ENCODE results near the gene CCL2. TPM values are rescaled to one million over a fixed set of nuclear protein-coding genes. Genes with fewer than 3 reads are reported as not detected.

CCL2 gene
- total RNA-seq, 1 experiment from 2014 or later: not detected

DNA sequence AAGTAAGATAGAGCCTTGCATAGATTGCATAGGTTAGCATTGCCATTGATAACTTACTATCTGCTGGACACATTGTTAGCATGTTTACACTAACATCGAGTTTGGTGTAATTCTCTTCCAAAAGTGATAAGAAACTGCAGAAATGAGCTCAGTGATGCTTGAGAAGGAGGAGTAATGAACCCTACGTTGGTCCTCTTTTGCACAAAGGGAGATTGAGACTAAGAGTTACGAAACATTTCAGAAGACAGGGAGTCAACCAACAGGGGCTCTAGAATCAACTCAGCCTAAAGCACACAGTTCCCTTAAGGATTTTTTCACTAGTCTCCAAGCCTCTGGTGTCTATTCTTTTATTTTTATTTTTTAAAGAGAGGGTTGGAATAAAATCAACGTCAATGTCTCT is 21.7 kb downstream of the CCL2 start (continued):
- TF ChIP-seq ZFX (IDR thresholded peaks at IDR 0.05) (no peak), FOSL1 (IDR thresholded peaks at IDR 0.05; ENCODE audit: low read depth) (no peak), POLR2AphosphoS5 (IDR thresholded peaks at IDR 0.05; ENCODE audit: low read depth, low read length) (no peak), ZNF274 (IDR thresholded peaks at IDR 0.05; ENCODE audit: low read depth, low read length) (no peak), CBX3 (IDR thresholded peaks at IDR 0.05; ENCODE audit: low read depth) (no peak), EZH2phosphoT487 (IDR thresholded peaks at IDR 0.05; ENCODE audit: borderline replicate concordance) (no peak), POLR2A (IDR thresholded peaks at IDR 0.05; ENCODE audit: borderline replicate concordance, extremely low read depth, insufficient read depth, insufficient read length) (no peak), SIN3A (IDR thresholded peaks at IDR 0.05; ENCODE audit: low read depth) (no peak)
- TF ChIP-seq, protein P1, sequence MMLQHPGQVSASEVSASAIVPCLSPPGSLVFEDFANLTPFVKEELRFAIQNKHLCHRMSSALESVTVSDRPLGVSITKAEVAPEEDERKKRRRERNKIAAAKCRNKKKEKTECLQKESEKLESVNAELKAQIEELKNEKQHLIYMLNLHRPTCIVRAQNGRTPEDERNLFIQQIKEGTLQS (IDR thresholded peaks at IDR 0.05): no peak

DNA sequence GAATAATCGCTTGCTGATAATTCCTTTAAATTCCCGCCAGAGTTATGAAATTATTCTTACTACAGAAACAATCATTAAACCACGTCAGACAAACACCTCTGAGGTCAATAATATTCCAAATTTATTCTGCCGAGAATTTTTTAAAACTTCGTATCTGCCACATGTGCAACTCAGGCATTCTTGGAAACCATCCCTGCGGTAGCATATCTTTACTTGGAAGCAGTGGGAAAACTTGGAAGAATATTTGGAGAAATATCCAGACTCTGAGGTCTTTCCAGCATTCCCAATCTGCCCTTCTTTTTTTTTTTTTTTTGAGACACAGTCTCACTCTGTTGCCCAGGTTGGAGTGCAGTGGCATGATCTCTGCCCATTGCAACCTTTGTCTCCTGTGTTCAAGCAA is 28.5 kb downstream of the CCL2 start:
- no TSS peak for BruUV-seq (replicated peaks)
- CTCF ChIA-PET: no interaction called here

More for the DNA sequence above, 28.5 kb downstream of the CCL2 start:
- Histone ChIP-seq H3K27me3 (ENCODE audit: insufficient read depth, low read length) (no peaks in the 10 kb centered on the region), H2AFZ (ENCODE audit: low read depth, low read length, poor library complexity, severe bottlenecking) (no peak overlapping the region), H3K9ac (ENCODE audit: low read length) (no peak overlapping the region), H3K4me3 (replicated peaks in 1 of 2; ENCODE audit: low read depth in 1 of 2, low read length in 2 of 2) (no peak overlapping the region), H3K9me3 (ENCODE audit: control insufficient read depth in 1 of 2, insufficient read depth in 1 of 2, low read depth in 1 of 2, low read length in 2 of 2) (no peaks in the 10 kb centered on the region), H3K4me2 (ENCODE audit: low read length) (no peak overlapping the region), H3K79me2 (ENCODE audit: insufficient read depth, low read length) (no peaks in the 10 kb centered on the region), H4K20me1 (ENCODE audit: insufficient read depth) (no peaks in the 10 kb centered on the region), H3K36me3 (ENCODE audit: control insufficient read depth in 1 of 2, insufficient read depth in 2 of 2, low read length in 2 of 2) (no peaks in the 10 kb centered on the region), H3K9me2 (ENCODE audit: insufficient read depth) (no peaks in the 10 kb centered on the region), H3K4me1 (ENCODE audit: control insufficient read depth in 1 of 2, insufficient read depth in 2 of 2, low read length in 2 of 2) (no peaks in the 10 kb centered on the region), H3K27ac (ENCODE audit: low read depth, low read length) (no peak overlapping the region)
- intact Hi-C loops (cut with micrococcal nuclease): no loop called here
- DNase-seq (ENCODE audit: low read depth, low spot score): no peak
- no peak for ATAC-seq
- TF ChIP-seq, protein P2, sequence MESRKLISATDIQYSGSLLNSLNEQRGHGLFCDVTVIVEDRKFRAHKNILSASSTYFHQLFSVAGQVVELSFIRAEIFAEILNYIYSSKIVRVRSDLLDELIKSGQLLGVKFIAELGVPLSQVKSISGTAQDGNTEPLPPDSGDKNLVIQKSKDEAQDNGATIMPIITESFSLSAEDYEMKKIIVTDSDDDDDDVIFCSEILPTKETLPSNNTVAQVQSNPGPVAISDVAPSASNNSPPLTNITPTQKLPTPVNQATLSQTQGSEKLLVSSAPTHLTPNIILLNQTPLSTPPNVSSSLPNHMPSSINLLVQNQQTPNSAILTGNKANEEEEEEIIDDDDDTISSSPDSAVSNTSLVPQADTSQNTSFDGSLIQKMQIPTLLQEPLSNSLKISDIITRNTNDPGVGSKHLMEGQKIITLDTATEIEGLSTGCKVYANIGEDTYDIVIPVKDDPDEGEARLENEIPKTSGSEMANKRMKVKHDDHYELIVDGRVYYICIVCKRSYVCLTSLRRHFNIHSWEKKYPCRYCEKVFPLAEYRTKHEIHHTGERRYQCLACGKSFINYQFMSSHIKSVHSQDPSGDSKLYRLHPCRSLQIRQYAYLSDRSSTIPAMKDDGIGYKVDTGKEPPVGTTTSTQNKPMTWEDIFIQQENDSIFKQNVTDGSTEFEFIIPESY (IDR thresholded peaks at IDR 0.05; ENCODE audit: extremely low read depth, insufficient replicate concordance, low read length): no peak
- TF ChIP-seq YY1 (IDR thresholded peaks at IDR 0.05; ENCODE audit: extremely low read depth, insufficient replicate concordance, low read depth, low read length): no peak
- no peak for TF ChIP-seq POLR2AphosphoS5 (IDR thresholded peaks at IDR 0.05; ENCODE audit: low read depth, low read length)
- TF ChIP-seq, protein P3, sequence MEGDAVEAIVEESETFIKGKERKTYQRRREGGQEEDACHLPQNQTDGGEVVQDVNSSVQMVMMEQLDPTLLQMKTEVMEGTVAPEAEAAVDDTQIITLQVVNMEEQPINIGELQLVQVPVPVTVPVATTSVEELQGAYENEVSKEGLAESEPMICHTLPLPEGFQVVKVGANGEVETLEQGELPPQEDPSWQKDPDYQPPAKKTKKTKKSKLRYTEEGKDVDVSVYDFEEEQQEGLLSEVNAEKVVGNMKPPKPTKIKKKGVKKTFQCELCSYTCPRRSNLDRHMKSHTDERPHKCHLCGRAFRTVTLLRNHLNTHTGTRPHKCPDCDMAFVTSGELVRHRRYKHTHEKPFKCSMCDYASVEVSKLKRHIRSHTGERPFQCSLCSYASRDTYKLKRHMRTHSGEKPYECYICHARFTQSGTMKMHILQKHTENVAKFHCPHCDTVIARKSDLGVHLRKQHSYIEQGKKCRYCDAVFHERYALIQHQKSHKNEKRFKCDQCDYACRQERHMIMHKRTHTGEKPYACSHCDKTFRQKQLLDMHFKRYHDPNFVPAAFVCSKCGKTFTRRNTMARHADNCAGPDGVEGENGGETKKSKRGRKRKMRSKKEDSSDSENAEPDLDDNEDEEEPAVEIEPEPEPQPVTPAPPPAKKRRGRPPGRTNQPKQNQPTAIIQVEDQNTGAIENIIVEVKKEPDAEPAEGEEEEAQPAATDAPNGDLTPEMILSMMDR (IDR thresholded peaks at IDR 0.05 in 2 of 3, conservative IDR thresholded peaks at IDR 0.05 in 1 of 3; ENCODE audit: borderline replicate concordance in 1 of 3, insufficient read depth in 1 of 3, low read depth in 2 of 3, low read length in 2 of 3): no peak
- TF ChIP-seq POLR2A (IDR thresholded peaks at IDR 0.05; ENCODE audit: borderline replicate concordance, extremely low read depth, insufficient read depth, insufficient read length): no peak
- TF ChIP-seq ZFX (IDR thresholded peaks at IDR 0.05): no peak
- no peak for TF ChIP-seq CBX3 (IDR thresholded peaks at IDR 0.05; ENCODE audit: low read depth)
- no peak for TF ChIP-seq SRF (IDR thresholded peaks at IDR 0.05; ENCODE audit: low read depth)
- ChIA-PET POLR2A (no interaction called here), RAD21 (ENCODE audit: low non-redundant PET in 1 of 2, low total read pairs in 2 of 2, uncharacterized antibody in 2 of 2, unreplicated experiment in 2 of 2) (no interaction called here)

Measured in HCT116 (cell line).